Thymus (tissue), 11 donors: ENCODE results near the gene PIM2. TPM values are rescaled to one million over a fixed set of nuclear protein-coding genes. Genes with fewer than 3 reads are reported as not detected.

Experiments used
- DNase-seq, 9 donors: peaks; one replicate each; pipeline ENCODE4 v3.0.0-alpha.2; 2013; ENCODE audit warnings: low spot score in 9 of 9, low read depth in 6 of 9, missing footprints in 1 of 9
- H3K27ac ChIP-seq, 2 donors: one replicate each; pipeline ENCODE4 v1.5.1; 2013; ENCODE audit warnings: control low read depth in 1 of 2, low read depth in 1 of 2, low read length in 1 of 2, mild to moderate bottlenecking in 1 of 2, moderate library complexity in 1 of 2
- H3K27me3 ChIP-seq, 2 donors: one replicate each; pipeline ENCODE4 v1.5.1; 2013; ENCODE audit warnings: low read length in 1 of 2; ENCODE audit not compliant: control insufficient read depth in 2 of 2, insufficient read depth in 1 of 2
- H3K36me3 ChIP-seq, 2 donors: one replicate each; pipeline ENCODE4 v1.5.1; 2013; ENCODE audit warnings: low read length in 1 of 2, mild to moderate bottlenecking in 1 of 2, moderate library complexity in 1 of 2; ENCODE audit not compliant: control insufficient read depth in 2 of 2, insufficient read depth in 2 of 2
- H3K4me1 ChIP-seq, 2 donors: one replicate each; pipeline ENCODE4 v1.5.1; 2013; ENCODE audit warnings: low read length in 2 of 2; ENCODE audit not compliant: control insufficient read depth in 2 of 2, insufficient read depth in 2 of 2
- H3K4me3 ChIP-seq, 2 donors: one replicate each; pipeline ENCODE4 v1.5.1; 2013; ENCODE audit warnings: low read length in 2 of 2, control low read depth in 1 of 2, mild to moderate bottlenecking in 1 of 2
- H3K9me3 ChIP-seq, 2 donors: one replicate each; pipeline ENCODE4 v1.5.1; 2013; ENCODE audit warnings: low read length in 1 of 2, mild to moderate bottlenecking in 1 of 2; ENCODE audit not compliant: control insufficient read depth in 2 of 2, insufficient read depth in 1 of 2
- WGBS: extraction: QIAGEN DNeasy Blood & Tissue Kit; methylation state at CpG from one replicate; pipeline ENCODE4 v1.1.7; 2013; 5-methylcytosine and 5-hydroxymethylcytosine counted together
- polyA plus RNA-seq: library from polyadenylated mRNA; stranded (reverse); fragments of 200-250 nt; gene quantifications from one replicate; pipeline ENCODE4 v1.2.3, GENCODE V29; 2013
- total RNA-seq: library from RNA; stranded (reverse); fragments of 120-200 nt; gene quantifications from one replicate; pipeline ENCODE4 v1.2.4, GENCODE V29; 2013
- donor health status: healthy.

PIM2 gene
- total and polyA plus RNA-seq, 2 donors, result 54.2 to 75.4 TPM

GRCh38 chrX:48913605-48914366 lies 5.0 kb downstream of the PIM2 start:
- WGBS, result 98% methylated on average over 5 of the region's 5 CpGs
- DNase-seq, result no peak
- H3K27ac ChIP-seq, result no peak overlapping the region
- peaks cover 0 to 5% of the 10 kb centered on the region in 2 donors for H3K9me3 ChIP-seq
- peaks cover 10 to 36% of the 10 kb centered on the region in 2 donors for H3K4me1 ChIP-seq
- H3K27me3 ChIP-seq, result no peaks in the 10 kb centered on the region
- no peak overlapping the region for H3K4me3 ChIP-seq
- H3K36me3 ChIP-seq, result peaks cover 20 to 30% of the 10 kb centered on the region in 2 donors

GRCh38 chrX:48911412-48912182 lies 7.2 kb downstream of the PIM2 start, which contains the start of gene SLC35A2:
SLC35A2 (minus strand) TSS chrX:48911646; CDS start chrX:48911636, 10 bp downstream.
- under 1% methylated on average over 60 of the region's 60 CpGs for WGBS
- peaks cover 7 to 24% of the 10 kb centered on the region in 2 donors for H3K4me1 ChIP-seq
- H3K9me3 ChIP-seq, result no peaks in the 10 kb centered on the region
- DNase-seq, result peak in 6 of 9 donors; percentile 65 to 88 (median 74)
- H3K27me3 ChIP-seq, result no peaks in the 10 kb centered on the region
- peaks cover 20 to 29% of the 10 kb centered on the region in 2 donors for H3K36me3 ChIP-seq
- H3K27ac ChIP-seq, result peak within 1 kb of the TSS; percentile 77 to 89
- H3K4me3 ChIP-seq, result peak within 1 kb of the TSS; percentile 72 to 78

GRCh38 chrX:48910926-48911411 lies 7.9 kb downstream of the PIM2 start:
- Histone ChIP-seq H3K36me3 (peaks cover 20 to 36% of the 10 kb centered on the region in 2 donors), H3K27me3 (no peaks in the 10 kb centered on the region), H3K4me1 (peaks cover 7 to 21% of the 10 kb centered on the region in 2 donors), H3K9me3 (no peaks in the 10 kb centered on the region), H3K4me3 (peak overlapping the region; percentile 72 to 78), H3K27ac (peak overlapping the region; percentile 77 to 89)
- no peak for DNase-seq
- under 1% methylated on average over 12 of the region's 12 CpGs for WGBS

DNA sequence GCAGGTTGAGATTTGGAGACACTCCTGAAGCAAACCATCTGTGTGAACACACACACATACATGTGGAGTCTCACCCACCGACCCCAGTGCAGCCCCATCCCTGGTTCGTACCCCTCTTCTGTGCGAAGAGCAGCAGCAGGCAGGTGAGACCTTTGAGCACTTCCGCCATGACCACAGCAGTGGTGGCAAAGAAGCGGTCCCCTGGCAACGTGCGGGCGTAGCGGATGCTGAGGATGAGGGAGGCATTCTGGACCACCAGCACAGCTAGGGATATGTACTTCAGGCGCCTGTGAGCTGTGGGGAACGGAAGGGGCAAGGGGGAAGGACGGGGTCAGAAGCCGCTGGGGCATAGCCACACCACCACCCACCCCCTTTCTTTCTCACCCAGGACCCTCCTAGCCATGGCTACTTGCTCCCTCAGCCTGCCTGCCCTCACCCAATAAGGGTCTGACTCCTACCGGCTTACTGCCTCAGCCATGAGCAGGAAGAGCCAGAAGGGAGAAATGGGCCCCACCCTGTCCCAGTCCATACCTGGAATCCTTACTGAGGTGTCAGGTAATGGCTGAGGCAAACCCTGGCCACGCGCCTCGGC lies 9.0 kb downstream of the PIM2 start:
- no peaks in the 10 kb centered on the region for H3K27me3 ChIP-seq
- 95% methylated on average over 17 of the region's 17 CpGs for WGBS
- DNase-seq, result no peak
- H3K27ac ChIP-seq, result no peak overlapping the region
- H3K4me1 ChIP-seq, result peaks cover 4 to 18% of the 10 kb centered on the region in 2 donors
- H3K4me3 ChIP-seq, result no peak overlapping the region
- H3K36me3 ChIP-seq, result peaks cover 23 to 27% of the 10 kb centered on the region in 2 donors
- no peaks in the 10 kb centered on the region for H3K9me3 ChIP-seq

- no peaks in the 10 kb centered on the region for H3K27me3 ChIP-seq
- peaks cover 4 to 13% of the 10 kb centered on the region in 2 donors for H3K4me1 ChIP-seq
- WGBS, result 97% methylated on average over 1 of the region's 1 CpG
- no peak overlapping the region for H3K27ac ChIP-seq
- peaks cover 19 to 23% of the 10 kb centered on the region in 2 donors for H3K36me3 ChIP-seq
- DNase-seq, result no peak
- no peak overlapping the region for H3K4me3 ChIP-seq
- no peaks in the 10 kb centered on the region for H3K9me3 ChIP-seq
These were observed 10.2 kb downstream of the PIM2 start for GRCh38 chrX:48908600-48908999.

DNA sequence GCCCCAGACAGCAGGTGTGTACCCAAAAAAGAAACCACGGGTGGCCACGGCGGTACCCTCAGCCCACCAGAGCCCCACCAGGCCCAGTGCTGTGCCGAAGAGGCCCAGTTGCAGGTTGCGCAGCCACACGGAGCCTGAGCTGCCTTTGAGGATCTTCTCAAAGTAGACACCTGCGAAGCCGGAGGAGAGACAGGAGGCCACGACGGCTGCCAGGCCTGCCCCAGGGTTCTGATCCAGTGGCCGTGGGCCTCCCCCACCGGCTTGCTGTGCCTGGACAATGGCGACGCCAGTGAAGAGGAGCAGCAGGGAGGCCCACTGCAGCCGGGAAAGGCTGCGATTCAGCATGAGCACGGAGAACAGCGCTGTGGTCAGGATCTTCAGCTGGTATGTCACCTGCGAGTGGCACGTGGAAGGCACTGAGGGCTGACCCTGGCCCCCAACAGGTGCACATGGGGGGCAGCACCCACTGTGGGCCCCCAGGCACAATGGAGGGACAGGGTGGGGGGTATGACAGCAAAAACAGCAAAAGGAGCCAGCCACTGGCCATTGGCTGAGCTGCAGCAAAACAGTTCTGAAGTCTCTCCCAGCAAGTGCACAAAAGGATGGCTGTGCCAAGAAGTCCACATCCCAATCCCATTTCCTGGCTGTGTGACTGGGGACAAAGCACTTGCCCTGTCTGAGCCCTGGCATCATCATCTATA lies 13.6 kb downstream of the PIM2 start:
- Histone ChIP-seq H3K4me3 (no peak overlapping the region), H3K4me1 (no peaks in the 10 kb centered on the region), H3K36me3 (peaks cover 32 to 46% of the 10 kb centered on the region in 2 donors), H3K27ac (no peak overlapping the region), H3K9me3 (peaks cover 0 to 4% of the 10 kb centered on the region in 2 donors), H3K27me3 (no peaks in the 10 kb centered on the region)
- WGBS, result 97% methylated on average over 20 of the region's 20 CpGs
- DNase-seq, result no peak

- no peak overlapping the region for H3K4me3 ChIP-seq
- no peaks in the 10 kb centered on the region for H3K27me3 ChIP-seq
- peaks cover 32 to 46% of the 10 kb centered on the region in 2 donors for H3K36me3 ChIP-seq
- WGBS, result 97% methylated on average over 14 of the region's 14 CpGs
- no peaks in the 10 kb centered on the region for H3K4me1 ChIP-seq
- DNase-seq, result no peak
- H3K27ac ChIP-seq, result no peak overlapping the region
- H3K9me3 ChIP-seq, result peaks cover 0 to 4% of the 10 kb centered on the region in 2 donors
These were observed 14.2 kb downstream of the PIM2 start for GRCh38 chrX:48904626-48905025.

DNA sequence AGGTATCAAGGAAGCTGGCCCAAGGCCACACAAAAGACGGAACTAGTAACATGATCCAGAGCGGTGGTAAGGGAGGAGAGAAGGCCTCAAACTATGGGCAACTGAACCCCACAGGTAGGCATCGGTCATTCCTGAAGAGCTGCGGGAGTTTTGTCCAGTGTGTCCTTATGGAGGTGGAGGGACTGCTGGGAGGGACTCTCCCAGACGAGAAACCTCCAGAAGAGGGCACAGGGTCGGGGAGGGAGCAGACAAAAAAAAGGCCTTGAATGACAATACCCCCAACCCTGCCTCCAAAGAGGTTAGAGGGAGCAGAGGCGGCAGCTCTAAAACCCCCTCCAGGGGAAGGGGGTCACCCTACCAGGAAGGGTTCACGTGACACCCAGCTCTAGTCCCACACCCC lies 14.6 kb downstream of the PIM2 start:
- 93% methylated on average over 8 of the region's 8 CpGs for WGBS

More for the DNA sequence above, 14.6 kb downstream of the PIM2 start:
- Histone ChIP-seq H3K27ac (no peak overlapping the region), H3K9me3 (peaks cover 0 to 4% of the 10 kb centered on the region in 2 donors), H3K4me1 (peaks cover 0 to under 1% of the 10 kb centered on the region in 2 donors), H3K4me3 (no peak overlapping the region), H3K27me3 (no peaks in the 10 kb centered on the region), H3K36me3 (peaks cover 32 to 46% of the 10 kb centered on the region in 2 donors)
- no peak for DNase-seq
